GM10248 (cell line): ENCODE results near the gene KRT80.

Experiments used
- CTCF ChIA-PET: fragments of 300-600 bp; sonication (Branson Sonifier 250); formaldehyde crosslinking; extraction: SDS; loops from one replicate; lab custom pipeline; 2021; ENCODE audit warnings: antibody characterized with exemption; lab: Yijun Ruan, JAX
- POLR2A ChIA-PET: fragments of 350-650 bp; sonication (Branson Sonifier 250); formaldehyde crosslinking; extraction: SDS; loops from one replicate; lab custom pipeline; 2020; ENCODE audit warnings: antibody characterized with exemption; lab: Yijun Ruan, JAX
- DNase-seq: peaks from one replicate; pipeline ENCODE4 v3.0.0; 2012; ENCODE audit errors: extremely low spot score
- TF ChIP-seq, protein P1 (sequence below): IDR thresholded peaks from 2 replicates; pipeline ENCODE4 v1.5.1; 2012; ENCODE audit warnings: mild to moderate bottlenecking, low read depth; ENCODE audit errors: extremely low read depth, missing control alignments, control extremely low read depth

Gene KRT80

GRCh38 chr12:52139147-52139546, 52.7 kb downstream of the KRT80 start:
- TF ChIP-seq, protein P1, sequence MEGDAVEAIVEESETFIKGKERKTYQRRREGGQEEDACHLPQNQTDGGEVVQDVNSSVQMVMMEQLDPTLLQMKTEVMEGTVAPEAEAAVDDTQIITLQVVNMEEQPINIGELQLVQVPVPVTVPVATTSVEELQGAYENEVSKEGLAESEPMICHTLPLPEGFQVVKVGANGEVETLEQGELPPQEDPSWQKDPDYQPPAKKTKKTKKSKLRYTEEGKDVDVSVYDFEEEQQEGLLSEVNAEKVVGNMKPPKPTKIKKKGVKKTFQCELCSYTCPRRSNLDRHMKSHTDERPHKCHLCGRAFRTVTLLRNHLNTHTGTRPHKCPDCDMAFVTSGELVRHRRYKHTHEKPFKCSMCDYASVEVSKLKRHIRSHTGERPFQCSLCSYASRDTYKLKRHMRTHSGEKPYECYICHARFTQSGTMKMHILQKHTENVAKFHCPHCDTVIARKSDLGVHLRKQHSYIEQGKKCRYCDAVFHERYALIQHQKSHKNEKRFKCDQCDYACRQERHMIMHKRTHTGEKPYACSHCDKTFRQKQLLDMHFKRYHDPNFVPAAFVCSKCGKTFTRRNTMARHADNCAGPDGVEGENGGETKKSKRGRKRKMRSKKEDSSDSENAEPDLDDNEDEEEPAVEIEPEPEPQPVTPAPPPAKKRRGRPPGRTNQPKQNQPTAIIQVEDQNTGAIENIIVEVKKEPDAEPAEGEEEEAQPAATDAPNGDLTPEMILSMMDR, result no peak
- POLR2A ChIA-PET, result no interaction called here
- DNase-seq, result no peak
- CTCF ChIA-PET, result interaction anchor here (1.1 to 2.1 kb wide), 7 partner anchors 10 to 114 kb away, joined by 3 to 10 read pairs (median 3); no protein-coding TSS in a partner anchor

DNA sequence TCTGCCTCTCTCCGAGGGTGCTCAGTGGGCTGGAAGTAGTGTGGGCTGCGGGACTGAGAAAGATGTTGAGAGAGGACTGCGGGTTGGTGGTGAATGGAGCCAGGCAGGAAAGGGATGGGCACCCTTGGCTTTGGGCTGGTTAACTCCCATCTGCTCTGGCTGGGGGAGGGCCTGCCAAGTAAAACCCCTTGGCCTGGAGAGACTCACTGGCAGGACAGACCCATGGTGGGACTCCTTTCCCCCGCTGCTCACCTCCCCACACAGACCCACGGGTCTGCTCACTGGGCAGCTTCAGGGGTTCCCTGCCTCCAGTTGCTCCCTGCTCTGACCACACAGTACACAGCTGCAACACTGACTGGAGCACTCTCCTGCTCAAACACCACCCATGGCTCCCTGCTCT, 54.1 kb downstream of the KRT80 start:
- no peak for DNase-seq

DNA sequence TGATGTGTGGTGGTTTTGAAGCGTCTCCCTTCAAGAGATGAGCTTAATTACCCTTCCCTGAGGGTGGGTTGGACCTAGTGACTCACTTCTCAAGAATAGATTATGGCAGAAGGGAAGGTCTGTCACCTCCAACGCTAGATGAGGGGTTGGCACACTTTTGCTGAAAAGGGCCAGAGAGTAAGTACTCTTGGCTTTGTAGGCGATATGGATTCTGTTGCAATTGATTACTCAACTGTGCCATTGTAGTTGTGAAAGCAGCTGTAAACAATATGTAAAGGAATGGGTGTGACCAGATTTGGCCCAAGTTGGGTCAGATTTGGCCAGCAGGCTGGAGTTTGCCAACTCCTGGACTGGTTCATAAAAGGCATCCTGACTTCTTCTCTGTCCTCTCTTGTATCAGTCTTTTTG, 59.1 kb downstream of the KRT80 start:
- CTCF ChIA-PET, result interaction anchor here (1.6 to 3.5 kb wide), 2 partner anchors 11 to 107 kb away, joined by 6 to 15 read pairs; no protein-coding TSS in a partner anchor
- TF ChIP-seq, protein P1, result no peak
- no peak for DNase-seq
- POLR2A ChIA-PET, result no interaction called here

More for the DNA sequence above, 54.1 kb downstream of the KRT80 start:
- CTCF ChIA-PET, result interaction anchor here (1.0 to 2.1 kb wide), 5 partner anchors 10 to 748 kb away, joined by 3 to 10 read pairs (median 5); no protein-coding TSS in a partner anchor
- TF ChIP-seq, protein P1, result no peak
- POLR2A ChIA-PET, result no interaction called here

GRCh38 chr12:52130711-52131110, 61.1 kb downstream of the KRT80 start:
- TF ChIP-seq, protein P1, result no peak
- ChIA-PET POLR2A (no interaction called here), CTCF (interaction anchor here (2.0 to 3.5 kb wide), 2 partner anchors 8 to 105 kb away, joined by 8 to 15 read pairs; no protein-coding TSS in a partner anchor)
- peak; percentile 9 for DNase-seq

GRCh38 chr12:52127683-52128450, 63.9 kb downstream of the KRT80 start:
- TF ChIP-seq, protein P1, result no peak
- POLR2A ChIA-PET, result no interaction called here
- no peak for DNase-seq
- CTCF ChIA-PET, result interaction anchor here (0.7 to 1.8 kb wide), 9 partner anchors 9 to 757 kb away, joined by 3 to 14 read pairs (median 3); no protein-coding TSS in a partner anchor

DNA sequence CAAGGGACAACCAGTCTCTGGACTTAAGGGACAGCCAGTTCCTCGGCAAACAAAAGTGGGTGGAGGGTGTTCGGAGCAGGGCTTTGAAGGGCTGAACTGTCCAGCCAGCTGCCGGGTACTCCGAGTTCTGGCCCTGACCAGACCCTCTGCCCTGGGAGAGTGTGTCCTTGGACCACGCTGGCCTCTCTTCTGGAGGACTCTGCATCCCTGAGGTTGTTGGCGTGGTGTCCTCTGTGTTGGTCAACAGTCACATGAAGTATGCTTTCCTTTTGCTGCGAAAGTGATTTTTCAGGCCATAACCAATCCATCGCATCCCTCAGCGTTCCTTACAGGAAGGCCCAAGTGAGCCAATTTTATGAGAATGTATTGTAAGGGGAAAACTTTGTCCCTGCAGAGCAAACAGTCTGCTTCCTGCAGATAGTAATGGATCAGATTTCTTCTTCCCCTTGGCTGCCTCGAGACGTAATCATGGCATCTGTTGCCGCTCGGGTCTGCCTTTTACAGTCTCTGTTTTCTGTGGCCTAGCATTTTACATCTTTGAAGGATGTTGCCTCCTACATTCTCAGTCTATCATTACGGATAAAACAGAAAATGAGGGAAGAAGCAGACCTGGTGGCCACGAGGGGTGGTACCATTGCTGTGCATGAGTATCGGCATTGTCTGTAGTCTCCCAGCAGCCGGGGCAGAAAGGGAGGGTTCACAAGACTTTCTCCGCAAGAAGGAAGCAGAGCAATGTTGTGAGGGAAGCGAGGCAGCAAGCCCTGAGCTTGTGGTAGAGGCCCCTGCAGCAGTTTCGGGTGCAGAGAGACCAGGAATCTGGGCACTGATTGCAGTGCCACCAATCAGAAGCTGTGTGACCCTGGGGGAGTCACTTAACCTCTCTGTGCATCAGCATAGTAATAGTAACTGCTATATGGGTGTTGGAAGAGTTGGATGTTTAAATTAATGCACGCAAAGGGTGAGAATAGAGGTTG, 64.9 kb downstream of the KRT80 start:
- POLR2A ChIA-PET, result no interaction called here
- no peak for DNase-seq

More for the DNA sequence above, 64.9 kb downstream of the KRT80 start:
- TF ChIP-seq, protein P1, result no peak
- CTCF ChIA-PET, result interaction anchor here (1.0 to 6.0 kb wide), 8 partner anchors 44 to 758 kb away, joined by 3 to 186 read pairs (median 4); no protein-coding TSS in a partner anchor
